ENCODE data around the gene EXOSC5.
"Not testable (repeated sequence)": the region's sequence is repeated elsewhere in the genome, so short reads cannot be mapped to it uniquely, and the experiment has no call there.

The EXOSC5 gene

GRCh38 chr19:41403181-41403970 lies 6.2 kb upstream of the EXOSC5 start:
- no peak for DNase-seq

GRCh38 chr19:41402010-41402409 lies 4.9 kb upstream of the EXOSC5 start:
- DNase-seq = no peak

- DNase-seq = no peak
Measured at GRCh38 chr19:41401483-41401882, 4.3 kb upstream of the EXOSC5 start.

- DNase-seq = no peak
Measured at GRCh38 chr19:41399525-41399924, 2.4 kb upstream of the EXOSC5 start.

- no peak for DNase-seq
Measured at GRCh38 chr19:41399091-41399490, 1.9 kb upstream of the EXOSC5 start.

- DNase-seq = no peak
Measured at GRCh38 chr19:41398598-41398997, 1.4 kb upstream of the EXOSC5 start.

GRCh38 chr19:41398050-41398418 lies 875 bp upstream of the EXOSC5 start:
- no peak for DNase-seq

GRCh38 chr19:41395355-41395754 lies 1.8 kb downstream of the EXOSC5 start:
- DNase-seq = no peak

- no peak for DNase-seq
Measured at GRCh38 chr19:41392775-41393174, 4.4 kb downstream of the EXOSC5 start.

GRCh38 chr19:41391618-41392017 lies 5.5 kb downstream of the EXOSC5 start:
- DNase-seq = no peak

- no peak for DNase-seq
Measured at GRCh38 chr19:41386442-41386841, 10.7 kb downstream of the EXOSC5 start.

- DNase-seq = no peak
Measured at GRCh38 chr19:41384351-41384750, 12.8 kb downstream of the EXOSC5 start.

- not testable (repeated sequence) for DNase-seq
Measured at GRCh38 chr19:41381536-41381935, 15.6 kb downstream of the EXOSC5 start.

GRCh38 chr19:41377977-41378709 lies 19.0 kb downstream of the EXOSC5 start:
- no peak for DNase-seq

GRCh38 chr19:41376998-41377365 lies 20.2 kb downstream of the EXOSC5 start:
- no peak for DNase-seq

GRCh38 chr19:41376241-41376997 lies 20.7 kb downstream of the EXOSC5 start, which contains the start of gene TMEM91:
Gene TMEM91, plus strand, starts transcription at chr19:41376533. Its CDS starts 1,777 bp downstream, at chr19:41378310.
- peak; percentile 9 for DNase-seq

- DNase-seq = peak; percentile 88
Measured at GRCh38 chr19:41373993-41374392, 23.2 kb downstream of the EXOSC5 start.

GRCh38 chr19:41372501-41372900 lies 24.7 kb downstream of the EXOSC5 start:
- DNase-seq = no peak

GRCh38 chr19:41371541-41371940 lies 25.6 kb downstream of the EXOSC5 start:
- DNase-seq = no peak

GRCh38 chr19:41371119-41371518 lies 26.0 kb downstream of the EXOSC5 start:
- not testable (repeated sequence) for DNase-seq

GRCh38 chr19:41369769-41370168 lies 27.4 kb downstream of the EXOSC5 start:
- no peak for DNase-seq

- peak; percentile 92 for DNase-seq
Measured at GRCh38 chr19:41367848-41368301, 29.3 kb downstream of the EXOSC5 start.

GRCh38 chr19:41366089-41366488 lies 31.1 kb downstream of the EXOSC5 start:
- DNase-seq = no peak

Data from fibroblast of skin of right quadriceps (primary cell).